ENCODE measurements around the gene RAB33A.
"Not testable (repeated sequence)": the region's sequence is repeated elsewhere in the genome, so short reads cannot be mapped to it uniquely, and the experiment has no call there.

RAB33A gene

DNA sequence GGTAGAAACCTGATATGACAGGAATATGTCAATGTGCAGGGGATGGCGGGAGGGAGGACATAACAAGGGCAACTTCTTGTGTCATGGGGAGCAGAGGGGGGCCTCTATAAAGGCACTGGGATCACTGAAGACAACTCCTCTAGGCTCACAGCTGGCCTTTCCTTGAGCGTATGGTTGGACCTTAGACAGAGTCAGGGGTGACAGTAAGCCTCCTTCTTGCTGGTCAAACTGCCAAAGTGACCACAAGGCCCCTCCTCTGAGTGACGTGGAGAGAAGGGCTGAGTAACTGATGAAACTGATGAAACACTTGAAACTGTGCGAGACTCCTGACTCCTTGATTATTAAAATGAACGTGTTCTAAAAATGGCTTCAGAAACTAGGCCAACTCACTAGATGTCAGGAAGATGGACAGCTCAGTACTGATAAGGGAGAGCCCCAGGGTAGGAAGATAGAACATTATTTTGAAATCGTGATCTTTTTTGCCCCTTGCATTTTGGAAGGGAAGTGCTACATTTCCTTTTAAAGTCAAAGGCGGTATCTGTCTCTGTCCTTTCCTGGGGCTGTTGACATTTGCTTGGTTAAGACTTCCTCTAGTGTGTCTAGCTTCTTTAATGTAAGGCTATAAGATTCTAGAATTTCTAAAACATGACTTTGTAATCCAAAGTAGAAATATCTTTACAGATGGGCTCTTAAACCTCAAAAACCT lies 1.6 kb downstream of the RAB33A start:
- DNase-seq, result no peak

DNA sequence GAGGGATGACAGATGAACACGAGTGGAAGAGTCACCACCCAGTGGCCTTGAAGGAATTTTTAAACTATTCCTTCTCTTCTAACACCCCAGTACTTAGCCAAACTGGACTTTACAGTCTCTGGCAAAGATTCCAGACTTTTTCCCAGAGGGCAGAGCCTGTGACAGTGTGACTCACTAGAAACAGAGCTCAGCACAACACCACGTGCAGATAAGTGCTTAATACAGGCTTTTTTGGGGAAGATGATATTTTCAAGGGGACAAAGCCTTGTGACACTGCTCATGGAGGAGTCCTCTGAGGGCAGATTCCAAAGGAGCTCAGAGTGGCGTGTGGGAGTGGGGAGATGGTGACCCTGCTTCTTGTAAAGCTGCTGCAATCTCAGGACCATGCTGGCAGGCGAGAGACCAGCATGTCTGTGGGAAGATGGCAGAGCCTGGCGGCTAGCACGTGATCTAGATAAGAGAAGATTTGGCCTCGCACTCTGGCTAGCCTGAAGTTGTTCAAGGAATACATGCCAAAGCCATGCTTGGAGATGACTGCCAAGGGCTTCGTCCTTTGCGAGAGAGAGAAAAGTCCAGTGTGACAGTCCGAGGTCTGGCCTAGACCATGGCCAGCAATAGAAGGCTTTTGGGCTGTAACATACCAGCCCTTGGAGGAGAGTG lies 2.4 kb downstream of the RAB33A start:
- DNase-seq, result no peak

DNA sequence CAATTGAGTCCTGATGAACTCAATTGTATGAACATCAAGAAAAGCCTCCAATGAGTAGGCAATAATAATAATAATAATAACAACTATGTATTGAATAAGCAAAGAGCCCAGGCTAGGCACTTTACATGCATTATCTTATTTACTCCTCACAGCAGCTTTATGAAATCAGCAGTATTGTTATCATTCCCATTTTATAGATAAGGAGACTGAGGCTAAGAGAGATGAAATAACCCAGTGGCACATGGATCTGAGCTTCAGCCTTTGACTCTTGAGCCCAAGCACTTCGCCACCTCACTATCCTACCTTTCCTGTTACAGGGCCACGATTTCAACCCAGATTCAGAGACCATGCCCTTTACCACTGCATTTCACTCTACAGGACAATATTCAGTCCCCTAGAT lies 3.2 kb downstream of the RAB33A start:
- DNase-seq, result no peak

DNA sequence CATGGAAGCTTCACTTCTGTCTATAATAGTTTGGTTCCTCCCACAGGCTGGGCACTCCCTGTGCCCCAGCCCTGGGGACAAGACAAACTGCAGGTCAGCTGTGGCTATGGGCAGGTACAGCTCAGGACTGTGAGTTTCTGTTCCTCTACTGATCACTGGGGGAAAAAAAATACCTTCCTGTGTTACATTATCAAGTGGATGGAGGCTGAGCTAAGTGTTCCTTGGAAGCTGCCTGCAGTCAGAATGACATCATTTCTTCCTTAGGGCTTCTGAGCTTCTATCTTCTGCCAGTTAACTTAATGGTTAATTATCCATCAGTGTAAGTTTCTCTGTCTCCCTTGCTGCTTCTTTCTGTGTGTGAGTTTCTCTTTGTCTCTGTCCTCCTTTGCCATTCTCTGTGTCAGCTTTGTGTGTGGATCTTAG lies 4.6 kb downstream of the RAB33A start:
- no peak for DNase-seq

DNA sequence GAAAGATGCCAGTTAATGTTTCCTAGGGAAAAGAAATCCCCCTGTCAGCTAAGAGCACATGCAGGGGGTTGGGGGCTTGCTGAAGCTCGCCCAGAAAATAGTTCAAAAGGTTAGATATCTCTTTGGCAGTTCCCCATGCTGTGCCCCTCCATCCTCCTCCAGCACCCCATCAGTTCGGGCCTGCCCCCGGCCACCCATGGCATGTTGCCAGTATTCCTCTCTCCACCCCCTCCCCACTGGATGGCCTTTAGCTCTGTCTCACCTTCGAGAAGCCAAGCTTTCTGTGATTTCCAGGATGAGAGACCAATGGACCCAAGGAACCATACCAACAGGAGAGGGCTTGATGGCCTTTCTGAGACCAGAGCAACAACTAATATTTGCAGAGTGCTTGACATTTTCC lies 5.2 kb downstream of the RAB33A start:
- no peak for DNase-seq

DNA sequence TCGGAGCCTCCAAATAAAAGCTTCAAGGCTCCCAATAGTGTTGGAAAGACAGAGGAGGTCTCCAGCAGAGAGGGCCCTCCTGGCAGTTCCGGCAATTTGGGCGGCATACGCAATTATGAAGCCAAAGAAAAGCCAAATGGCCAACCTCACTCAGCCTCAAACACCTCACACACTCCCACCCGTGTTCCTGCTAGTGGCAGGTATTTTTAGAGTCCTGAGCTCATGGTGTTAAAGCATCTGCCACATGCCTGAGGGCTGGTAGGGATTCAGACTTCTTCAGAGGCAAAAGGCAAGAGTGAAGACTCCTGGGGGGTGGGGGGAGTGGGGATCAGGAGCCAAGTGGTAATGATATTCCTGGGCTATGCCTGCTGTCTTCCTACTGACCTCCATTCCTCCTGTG lies 7.4 kb downstream of the RAB33A start:
- no peak for DNase-seq

DNA sequence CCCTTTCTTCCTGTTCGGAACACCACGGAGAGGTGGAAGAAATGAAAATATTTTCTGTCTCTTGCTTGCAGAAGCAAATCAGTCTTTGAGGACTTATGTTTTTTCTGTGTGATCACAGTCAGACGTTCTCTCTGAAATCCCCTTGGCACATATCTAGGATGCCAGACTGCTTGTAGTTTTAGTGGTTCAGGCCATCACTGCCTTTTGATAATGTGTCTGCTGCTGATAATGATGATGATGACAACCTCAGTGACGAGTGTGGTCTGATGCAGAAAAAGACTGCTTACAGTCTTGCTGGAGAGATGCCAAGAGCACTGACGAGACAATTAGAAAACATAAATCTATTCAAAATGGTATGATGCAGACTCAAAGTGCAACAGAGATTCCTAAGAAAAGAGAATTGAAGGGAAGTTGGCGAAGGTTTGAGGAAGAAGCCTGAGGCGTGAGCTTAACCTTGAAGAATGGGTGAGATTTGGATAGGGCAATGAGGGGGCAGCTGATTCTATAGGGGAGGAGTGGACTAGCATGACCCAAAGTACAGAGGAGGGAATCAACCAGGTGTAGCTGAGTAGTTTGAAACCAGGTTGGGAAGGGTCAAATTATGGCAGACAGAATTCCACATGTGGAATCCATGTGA lies 7.9 kb downstream of the RAB33A start:
- no peak for DNase-seq

DNA sequence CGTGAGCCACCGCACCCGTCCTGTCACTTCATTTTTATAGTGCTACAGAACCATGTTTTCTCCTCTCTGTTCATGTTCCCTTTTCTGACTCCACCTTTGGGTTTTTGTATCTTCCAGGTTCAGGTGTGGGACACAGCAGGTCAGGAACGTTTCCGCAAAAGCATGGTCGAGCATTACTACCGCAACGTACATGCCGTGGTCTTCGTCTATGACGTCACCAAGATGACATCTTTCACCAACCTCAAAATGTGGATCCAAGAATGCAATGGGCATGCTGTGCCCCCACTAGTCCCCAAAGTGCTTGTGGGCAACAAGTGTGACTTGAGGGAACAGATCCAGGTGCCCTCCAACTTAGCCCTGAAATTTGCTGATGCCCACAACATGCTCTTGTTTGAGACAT lies 12.4 kb downstream of the RAB33A start:
- no peak for DNase-seq

DNA sequence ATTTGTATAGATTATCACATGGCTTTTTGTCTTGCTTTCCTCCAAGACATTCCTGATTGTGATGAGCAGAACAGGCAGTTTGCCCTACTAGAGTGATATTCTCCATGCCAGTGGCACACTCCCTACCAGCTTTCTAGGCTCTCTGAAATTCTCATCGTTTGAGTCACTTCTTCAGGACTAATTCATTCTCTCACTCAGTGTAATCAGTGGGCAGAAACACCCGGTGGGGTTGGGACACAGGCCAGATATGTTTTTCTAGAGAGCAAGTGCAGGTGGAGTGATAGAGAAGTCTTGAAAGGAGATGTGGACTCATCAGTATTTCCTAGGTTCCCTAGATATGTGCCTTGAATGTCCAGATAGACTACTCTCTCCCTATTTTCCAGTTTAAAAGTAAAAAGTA lies 13.1 kb downstream of the RAB33A start:
- DNase-seq, result no peak

DNA sequence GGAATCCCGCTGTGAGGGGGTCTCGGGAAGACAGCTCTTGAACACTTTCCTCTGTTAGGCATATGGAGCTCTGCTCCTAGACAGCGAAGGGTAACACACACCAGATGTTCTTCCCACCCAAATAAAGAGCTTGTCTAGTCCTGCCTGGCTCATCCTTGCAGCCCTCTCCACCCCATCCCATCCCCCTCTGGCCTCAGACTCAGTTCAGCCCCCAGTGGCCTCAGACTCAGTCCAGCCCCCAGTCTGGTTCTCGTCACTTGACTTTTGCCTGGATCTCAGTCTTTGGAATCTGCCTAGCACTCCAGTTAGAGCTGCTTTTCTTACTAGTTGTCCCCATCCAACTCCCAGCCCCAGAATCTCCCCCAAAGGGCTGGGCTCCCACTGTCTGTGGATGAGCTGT lies 14.9 kb downstream of the RAB33A start:
- DNase-seq, result no peak

DNA sequence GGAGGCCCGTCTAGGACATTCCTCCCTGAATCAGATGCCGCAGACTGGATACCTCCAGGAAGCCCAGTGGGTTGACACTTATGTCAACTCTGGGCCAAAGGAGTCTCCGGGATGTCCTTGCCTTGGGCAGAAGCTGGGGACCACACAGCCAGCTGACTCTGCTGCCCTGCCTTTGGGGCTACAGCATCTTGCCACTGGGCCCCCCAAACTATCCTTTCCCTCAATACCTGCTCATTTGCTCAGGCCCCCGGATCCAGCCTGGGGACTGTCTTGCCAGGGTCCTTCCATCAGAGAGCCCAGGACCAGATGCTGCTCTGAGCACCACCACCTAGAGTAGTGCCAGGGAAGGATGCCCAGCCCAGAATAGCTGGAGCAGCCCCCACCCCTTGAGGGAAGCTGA lies 19.0 kb downstream of the RAB33A start:
- no peak for DNase-seq

DNA sequence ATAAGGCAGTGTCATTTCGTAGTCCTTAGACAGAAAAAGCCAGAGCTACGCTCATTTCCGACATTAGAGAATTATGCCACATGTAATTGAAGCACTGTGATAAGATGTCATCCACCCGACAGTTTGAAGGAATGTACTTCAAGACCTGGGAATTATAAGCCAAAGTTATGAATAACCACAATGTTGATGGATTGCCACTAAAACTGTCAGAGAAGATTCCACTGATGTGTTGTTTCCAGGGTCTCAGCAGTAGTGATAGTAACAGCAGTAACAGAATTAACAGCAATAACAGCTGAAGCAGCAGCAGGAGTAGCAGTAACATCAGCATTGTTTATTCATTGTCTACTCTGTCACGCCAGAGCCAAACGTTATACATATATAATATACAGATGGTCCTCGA lies 24.7 kb downstream of the RAB33A start:
- DNase-seq, result no peak

DNA sequence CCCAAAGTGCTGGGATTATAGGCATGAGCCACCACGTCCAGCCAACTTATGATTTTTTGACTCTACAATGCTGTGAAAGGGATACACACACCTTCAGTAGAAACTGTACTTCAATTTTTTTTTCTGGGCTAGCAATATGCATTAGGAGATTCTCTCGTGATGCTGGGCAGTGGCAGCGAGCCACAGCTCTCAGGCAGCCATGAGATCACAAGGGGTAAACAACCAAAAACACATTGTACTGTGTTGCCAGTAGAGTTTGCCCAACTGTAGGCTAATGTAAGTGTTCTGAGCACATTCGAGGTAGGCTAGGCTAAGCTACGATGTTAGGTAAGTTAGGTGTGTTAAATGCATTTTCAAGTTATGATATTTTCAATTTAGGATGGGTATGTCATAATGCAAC lies 25.7 kb downstream of the RAB33A start:
- DNase-seq, result no peak

DNA sequence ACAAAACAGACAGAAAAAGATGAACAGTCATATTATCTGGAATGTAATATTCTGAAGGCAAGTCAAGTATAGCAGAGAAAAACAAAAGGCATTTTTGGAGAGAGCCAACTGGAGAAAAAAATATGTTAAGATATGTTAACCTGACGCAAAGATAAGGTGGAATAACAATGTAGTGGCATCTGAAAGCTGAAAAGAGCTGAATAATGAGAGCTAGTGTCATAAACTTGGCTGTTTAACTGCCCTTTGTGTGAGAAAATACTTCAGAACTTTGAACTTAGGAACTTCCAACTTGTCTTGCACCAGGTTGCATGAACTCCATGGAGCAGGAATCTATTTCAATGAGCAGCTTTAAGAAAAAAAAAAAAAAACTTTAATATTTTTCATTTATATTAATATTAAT lies 32.9 kb downstream of the RAB33A start:
- no peak for DNase-seq

DNA sequence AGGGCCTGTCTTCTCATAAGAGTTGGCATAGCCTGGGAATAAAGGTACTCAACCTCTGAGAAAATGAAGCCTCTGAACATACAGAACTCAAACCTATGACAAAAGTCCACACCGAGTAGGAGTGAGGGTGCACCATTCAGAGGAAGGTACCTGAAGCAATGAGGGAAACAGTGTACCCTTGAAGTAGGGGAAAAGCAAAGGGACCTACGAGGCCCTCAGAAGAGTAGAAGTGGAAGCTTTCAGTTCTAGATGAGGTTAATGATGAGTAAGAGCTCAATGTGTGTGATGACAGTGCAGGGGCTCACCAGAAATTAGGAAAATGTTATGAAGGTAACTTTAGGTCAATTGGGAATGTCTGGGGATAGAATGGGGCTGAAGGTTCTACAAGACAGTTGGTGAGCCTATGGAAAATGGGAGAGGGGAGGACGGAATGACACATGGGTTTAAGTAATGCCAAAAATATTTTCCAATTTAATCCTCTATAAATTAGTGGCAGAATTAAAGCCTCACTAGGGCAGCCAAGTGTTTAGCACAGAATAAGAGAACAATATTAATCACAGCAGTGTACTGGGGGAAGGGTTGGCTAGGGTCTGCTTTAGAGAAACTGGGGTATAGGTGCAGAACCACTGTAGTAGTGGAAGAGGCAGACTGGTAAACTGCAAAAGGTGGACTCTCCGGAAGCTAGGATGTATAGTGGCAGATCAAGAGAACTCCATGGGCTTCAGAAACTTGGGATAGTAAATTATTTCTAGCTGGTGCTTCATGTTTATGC lies 39.8 kb downstream of the RAB33A start:
- no peak for DNase-seq

DNA sequence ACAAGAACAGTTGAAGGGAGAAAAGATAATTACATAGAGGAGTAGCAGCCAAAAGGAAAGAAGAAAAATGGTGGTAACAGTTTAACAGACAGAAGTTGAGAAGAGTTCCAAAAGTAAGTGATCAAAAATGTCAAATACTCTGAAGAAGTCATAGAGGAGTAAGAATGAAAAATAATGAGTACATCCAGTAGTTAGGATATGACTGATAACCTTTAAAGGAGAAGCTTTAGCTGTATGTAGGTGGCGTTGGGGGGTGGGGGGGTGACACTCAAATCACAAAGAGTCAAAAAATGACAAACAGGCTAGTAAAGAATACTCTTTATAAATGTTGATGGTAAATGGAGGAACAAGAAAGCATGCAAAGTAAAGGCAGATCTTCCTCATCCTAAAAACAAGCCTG lies 40.6 kb downstream of the RAB33A start:
- no peak for DNase-seq

DNA sequence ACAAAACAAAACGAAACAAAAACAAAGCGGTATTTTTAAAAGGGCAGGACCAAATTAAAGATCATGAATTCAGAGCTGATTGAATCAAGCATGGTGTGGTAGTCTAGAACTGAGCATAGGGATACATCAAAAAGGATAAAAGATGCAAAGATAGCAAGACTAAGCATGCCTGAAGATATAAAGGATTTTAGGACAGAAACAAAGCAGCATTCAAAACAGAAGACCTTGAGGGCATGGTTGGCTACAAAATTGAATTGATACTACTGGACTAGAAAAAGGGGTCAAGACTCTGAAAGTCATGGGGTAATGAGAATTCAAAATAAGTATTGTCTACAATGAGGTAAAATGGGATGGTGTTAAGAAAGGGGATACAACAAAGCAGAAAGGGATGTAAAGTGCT lies 41.6 kb downstream of the RAB33A start:
- no peak for DNase-seq

DNA sequence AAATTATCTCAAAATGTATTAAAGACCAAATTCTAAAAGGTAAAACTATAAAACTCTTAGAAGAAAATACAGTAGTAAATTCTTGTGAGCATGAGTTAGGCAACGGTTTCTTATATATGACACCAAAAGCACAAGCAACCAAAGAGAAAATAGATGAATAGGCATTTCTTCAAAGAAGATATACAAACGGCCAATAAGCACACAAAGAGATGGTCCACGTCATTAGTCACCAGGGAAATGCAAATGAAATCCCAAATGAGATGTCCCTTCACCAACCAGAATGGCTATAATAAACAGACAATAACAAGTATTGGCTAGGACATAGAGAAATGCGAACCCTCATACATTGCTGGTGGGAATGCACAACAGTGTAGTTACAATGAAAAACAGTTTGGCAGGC lies 44.6 kb downstream of the RAB33A start:
- DNase-seq, result no peak

DNA sequence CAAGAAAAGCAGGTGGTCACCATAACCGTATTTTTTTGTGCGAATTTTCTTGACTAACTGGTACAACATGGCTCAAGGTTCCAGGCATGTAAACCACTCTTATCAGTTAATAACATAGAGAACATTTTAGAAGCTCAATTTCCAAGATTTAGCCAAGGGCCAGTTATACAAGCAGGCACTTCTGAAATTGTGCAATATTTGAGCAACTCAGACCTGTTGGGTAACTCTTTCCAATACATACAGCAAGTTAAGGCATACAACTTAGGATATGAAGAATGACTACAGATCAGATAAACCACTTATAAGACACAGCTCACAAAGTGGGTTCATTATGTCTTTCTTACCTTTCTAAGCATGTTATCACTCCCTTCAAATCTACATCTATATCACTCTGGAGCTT lies 53.0 kb downstream of the RAB33A start:
- no peak for DNase-seq

DNA sequence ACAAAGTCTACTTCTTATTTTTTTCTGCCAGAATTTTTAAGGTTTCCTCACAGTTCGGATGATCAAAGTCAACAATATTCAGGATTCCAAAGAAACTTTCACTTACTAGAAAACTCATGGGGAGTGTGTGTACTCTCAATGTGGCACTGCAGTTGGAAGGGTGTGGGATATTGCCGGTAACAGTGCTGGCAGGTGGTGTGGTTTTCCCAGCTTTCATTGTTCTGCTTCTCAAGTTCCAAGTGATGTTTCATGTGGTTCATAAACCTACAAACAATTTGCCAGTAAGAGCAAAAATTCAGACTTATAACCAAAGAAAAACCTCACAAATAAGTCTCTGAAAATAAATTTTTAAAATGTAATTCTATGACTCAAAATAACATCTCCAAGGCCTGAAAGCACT lies 57.1 kb downstream of the RAB33A start:
- no peak for DNase-seq

DNA sequence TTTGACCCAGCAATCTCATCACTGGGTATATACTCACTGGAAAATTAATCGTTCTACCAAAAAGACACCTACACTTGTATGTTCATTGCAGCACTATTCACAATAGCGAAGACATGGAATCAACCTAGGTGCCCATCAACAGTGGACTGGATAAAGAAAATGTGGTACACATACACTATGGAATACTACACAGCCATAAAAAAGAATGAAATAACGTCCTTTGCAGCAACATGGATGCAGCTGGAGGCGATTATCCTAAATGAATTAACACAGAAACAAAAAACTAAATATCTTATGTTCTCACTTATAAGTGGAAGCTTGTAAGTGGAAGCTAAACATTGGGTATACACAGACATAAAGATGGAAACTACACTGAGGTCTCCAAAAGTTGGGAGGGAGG lies 59.4 kb downstream of the RAB33A start:
- DNase-seq, result not testable (repeated sequence)

All from NCI-H446 treated with DMSO at 0.1 percent for 48 hours (cell line).